Prostate gland (tissue), 2 donors: ENCODE measurements around the gene DUSP16.

ENCODE experiments used
- POLR2A ChIP-seq: fragments of 450-650 bp; IDR thresholded peaks from one replicate; pipeline ENCODE4 v1.6.1; 2016; ENCODE audit warnings: antibody characterized with exemption, mild to moderate bottlenecking
- POLR2AphosphoS5 ChIP-seq: sonication (generic); formaldehyde crosslinking; IDR thresholded peaks from one replicate; pipeline ENCODE4 v1.6.1; 2017; ENCODE audit warnings: antibody characterized with exemption
- TF ChIP-seq, protein P1 (sequence below), 4 experiments: fragments of 200-600 bp in 2 of 4; fragments of 450-650 bp in 2 of 4; sonication (generic) in 2 of 4; IDR thresholded peaks; 1 replicate in 3 of 4; 2 replicates in 1 of 4; pipeline ENCODE4 v1.5.1; 2016 to 2019; ENCODE audit warnings: antibody characterized with exemption in 4 of 4, mild to moderate bottlenecking in 2 of 4, moderate library complexity in 2 of 4

DNA sequence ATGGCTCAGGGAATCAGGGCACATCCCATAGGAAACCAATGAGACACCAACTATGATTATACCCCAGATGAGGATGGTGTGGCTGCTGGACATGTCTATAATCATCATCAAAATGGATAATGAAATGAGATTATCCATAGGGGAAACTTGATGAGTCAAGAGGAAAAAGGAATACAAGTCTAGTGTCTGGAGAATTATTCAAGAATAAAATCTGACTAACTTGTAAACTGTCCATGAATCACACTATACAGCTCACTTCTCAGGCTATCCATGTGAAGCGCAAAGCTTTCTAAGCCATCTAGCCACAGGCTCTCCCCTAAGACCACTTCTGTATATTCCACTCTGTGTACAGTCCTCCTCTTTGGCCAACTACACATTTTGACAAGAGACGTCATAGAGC is 52.5 kb downstream of the DUSP16 start:
- TF ChIP-seq, protein P1, sequence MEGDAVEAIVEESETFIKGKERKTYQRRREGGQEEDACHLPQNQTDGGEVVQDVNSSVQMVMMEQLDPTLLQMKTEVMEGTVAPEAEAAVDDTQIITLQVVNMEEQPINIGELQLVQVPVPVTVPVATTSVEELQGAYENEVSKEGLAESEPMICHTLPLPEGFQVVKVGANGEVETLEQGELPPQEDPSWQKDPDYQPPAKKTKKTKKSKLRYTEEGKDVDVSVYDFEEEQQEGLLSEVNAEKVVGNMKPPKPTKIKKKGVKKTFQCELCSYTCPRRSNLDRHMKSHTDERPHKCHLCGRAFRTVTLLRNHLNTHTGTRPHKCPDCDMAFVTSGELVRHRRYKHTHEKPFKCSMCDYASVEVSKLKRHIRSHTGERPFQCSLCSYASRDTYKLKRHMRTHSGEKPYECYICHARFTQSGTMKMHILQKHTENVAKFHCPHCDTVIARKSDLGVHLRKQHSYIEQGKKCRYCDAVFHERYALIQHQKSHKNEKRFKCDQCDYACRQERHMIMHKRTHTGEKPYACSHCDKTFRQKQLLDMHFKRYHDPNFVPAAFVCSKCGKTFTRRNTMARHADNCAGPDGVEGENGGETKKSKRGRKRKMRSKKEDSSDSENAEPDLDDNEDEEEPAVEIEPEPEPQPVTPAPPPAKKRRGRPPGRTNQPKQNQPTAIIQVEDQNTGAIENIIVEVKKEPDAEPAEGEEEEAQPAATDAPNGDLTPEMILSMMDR (IDR thresholded peaks at IDR 0.05) = no peak
- TF ChIP-seq POLR2A = no peak
- TF ChIP-seq POLR2AphosphoS5 = no peak
